H1 (cell line): ENCODE measurements around the gene RBM8A. TPM values are rescaled to one million over a fixed set of nuclear protein-coding genes. Genes with fewer than 3 reads are reported as not detected.

ENCODE experiments used
- CEBPB ChIP-seq: IDR thresholded peaks from 2 replicates; pipeline ENCODE4 v1.6.1; 2012; ENCODE audit warnings: low read depth, low read length
- EZH2 ChIP-seq: fragments of 200-600 bp; sonication (generic); IDR thresholded peaks from 2 replicates; pipeline ENCODE4 v1.7.1; 2012; ENCODE audit warnings: low read depth, mild to moderate bottlenecking, moderate library complexity, low read length, inconsistent platforms; ENCODE audit not compliant: severe bottlenecking
- polyA plus RNA-seq, 7 experiments: library from polyadenylated mRNA; depleted of rRNA in 3 of 7; stranded (reverse) in 5 of 7; unstranded in 2 of 7; fragments of >200 nt in 5 of 7; fragments of 200-250 nt in 2 of 7; gene quantifications; 1 replicate in 5 of 7; 2 replicates in 1 of 7; 4 replicates in 1 of 7; pipeline versions ENCODE4 v1.2.1 to v1.2.3, GENCODE V29; 2011 to 2013; ENCODE audit warnings: missing spikeins in 2 of 7, mixed read lengths in 2 of 7
- total RNA-seq: library from RNA; stranded (reverse); fragmentation: NEBNext Ultra II Directional; extraction: Animal tissue kit (Norgen Biotek cat#: 25700); gene quantifications from 2 replicates; pipeline ENCODE4 v1.2.1, GENCODE V29; 2021
- TF ChIP-seq, protein P1 (sequence below): IDR thresholded peaks from 2 replicates; pipeline ENCODE4 v1.6.1; 2011; ENCODE audit warnings: low read length, improper control_type of control experiment

RBM8A gene
- total and polyA plus RNA-seq, 2 of the 8 experiments (the other 6 are each of a cell fraction or from before 2014, with no cell fraction given) = 125 to 216 TPM

DNA sequence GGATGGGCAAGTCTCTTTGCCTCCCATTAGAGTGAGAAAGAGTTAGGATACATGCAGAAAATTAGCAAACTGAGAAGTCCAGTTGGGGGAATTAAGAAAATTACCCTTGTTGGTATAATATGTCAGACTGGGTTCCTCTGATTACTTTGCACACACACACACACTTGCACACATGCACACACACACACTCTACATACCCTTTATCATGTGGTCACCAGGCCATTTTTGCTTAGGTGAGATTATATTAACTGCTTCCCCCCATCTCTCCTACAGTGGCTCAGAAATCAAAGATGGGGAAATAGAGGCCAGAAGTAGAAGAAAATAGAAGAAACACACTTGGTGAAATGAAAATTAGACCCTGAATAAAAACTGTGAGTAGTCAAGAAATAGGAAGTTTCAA lies 31.4 kb upstream of the RBM8A start (continued):
- TF ChIP-seq, protein P1, sequence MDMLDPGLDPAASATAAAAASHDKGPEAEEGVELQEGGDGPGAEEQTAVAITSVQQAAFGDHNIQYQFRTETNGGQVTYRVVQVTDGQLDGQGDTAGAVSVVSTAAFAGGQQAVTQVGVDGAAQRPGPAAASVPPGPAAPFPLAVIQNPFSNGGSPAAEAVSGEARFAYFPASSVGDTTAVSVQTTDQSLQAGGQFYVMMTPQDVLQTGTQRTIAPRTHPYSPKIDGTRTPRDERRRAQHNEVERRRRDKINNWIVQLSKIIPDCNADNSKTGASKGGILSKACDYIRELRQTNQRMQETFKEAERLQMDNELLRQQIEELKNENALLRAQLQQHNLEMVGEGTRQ = no peak
- TF ChIP-seq CEBPB (no peak), EZH2 (no peak)
